AG09309 (cell line): ENCODE data around the gene PODXL.

Source experiments
- DNase-seq: peaks from one replicate; pipeline ENCODE4 v3.0.0-alpha.2; 2010; ENCODE audit warnings: low read depth
- H3K4me3 ChIP-seq: 2 replicates; pipeline ENCODE4 v1.5.1; 2011; ENCODE audit warnings: mild to moderate bottlenecking, low read depth, low read length, moderate library complexity; ENCODE audit not compliant: control insufficient read depth
- TF ChIP-seq, protein P1 (sequence below): IDR thresholded peaks from 2 replicates; pipeline ENCODE4 v1.5.1; 2011; ENCODE audit warnings: mild to moderate bottlenecking, low read depth, low read length, inconsistent platforms; ENCODE audit not compliant: insufficient read depth, control insufficient read depth; ENCODE audit errors: missing control alignments

The PODXL gene

DNA sequence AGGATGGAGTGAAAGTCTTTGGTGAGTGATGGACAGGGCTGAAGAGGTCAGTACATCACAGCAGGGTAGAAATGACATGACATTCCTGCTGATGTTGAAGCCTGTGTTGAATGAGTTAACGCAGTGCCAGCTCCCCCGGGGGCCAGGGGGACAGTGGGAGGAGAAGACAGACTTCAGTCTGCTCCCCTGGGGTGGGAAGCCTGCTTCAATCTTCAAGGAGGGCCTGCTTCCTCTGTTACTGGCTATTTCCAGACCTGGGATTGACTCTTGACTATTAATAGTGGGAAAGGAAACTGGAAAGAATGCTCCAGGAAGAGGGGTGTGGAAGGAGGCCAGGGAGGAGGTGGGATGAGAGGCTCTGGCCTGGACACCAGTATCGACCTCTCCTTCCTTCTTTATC is 27.2 kb downstream of the PODXL start:
- TF ChIP-seq, protein P1, sequence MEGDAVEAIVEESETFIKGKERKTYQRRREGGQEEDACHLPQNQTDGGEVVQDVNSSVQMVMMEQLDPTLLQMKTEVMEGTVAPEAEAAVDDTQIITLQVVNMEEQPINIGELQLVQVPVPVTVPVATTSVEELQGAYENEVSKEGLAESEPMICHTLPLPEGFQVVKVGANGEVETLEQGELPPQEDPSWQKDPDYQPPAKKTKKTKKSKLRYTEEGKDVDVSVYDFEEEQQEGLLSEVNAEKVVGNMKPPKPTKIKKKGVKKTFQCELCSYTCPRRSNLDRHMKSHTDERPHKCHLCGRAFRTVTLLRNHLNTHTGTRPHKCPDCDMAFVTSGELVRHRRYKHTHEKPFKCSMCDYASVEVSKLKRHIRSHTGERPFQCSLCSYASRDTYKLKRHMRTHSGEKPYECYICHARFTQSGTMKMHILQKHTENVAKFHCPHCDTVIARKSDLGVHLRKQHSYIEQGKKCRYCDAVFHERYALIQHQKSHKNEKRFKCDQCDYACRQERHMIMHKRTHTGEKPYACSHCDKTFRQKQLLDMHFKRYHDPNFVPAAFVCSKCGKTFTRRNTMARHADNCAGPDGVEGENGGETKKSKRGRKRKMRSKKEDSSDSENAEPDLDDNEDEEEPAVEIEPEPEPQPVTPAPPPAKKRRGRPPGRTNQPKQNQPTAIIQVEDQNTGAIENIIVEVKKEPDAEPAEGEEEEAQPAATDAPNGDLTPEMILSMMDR: no peak
- no peak overlapping the region for H3K4me3 ChIP-seq
- DNase-seq: no peak

DNA sequence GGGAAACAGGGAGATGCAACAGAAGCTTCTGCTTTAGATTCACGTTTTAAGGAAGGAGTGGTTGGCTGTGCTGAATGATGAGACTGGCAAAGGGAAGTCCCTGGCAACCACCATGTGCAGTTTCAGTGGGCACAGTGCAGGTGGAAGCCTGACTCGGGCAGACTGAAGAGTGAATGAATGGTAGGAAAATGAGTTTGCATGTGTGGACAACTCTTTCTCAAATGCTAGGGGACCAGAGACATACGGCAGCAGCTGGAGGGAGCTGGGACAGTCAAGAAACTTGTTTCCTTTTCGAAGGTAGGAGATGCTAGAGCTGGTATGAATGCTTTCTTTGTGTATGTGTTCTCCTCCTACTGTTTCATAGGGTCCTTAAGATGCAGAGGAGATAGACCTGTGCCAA is 29.0 kb downstream of the PODXL start:
- no peak overlapping the region for H3K4me3 ChIP-seq
- TF ChIP-seq, protein P1: no peak
- no peak for DNase-seq

DNA sequence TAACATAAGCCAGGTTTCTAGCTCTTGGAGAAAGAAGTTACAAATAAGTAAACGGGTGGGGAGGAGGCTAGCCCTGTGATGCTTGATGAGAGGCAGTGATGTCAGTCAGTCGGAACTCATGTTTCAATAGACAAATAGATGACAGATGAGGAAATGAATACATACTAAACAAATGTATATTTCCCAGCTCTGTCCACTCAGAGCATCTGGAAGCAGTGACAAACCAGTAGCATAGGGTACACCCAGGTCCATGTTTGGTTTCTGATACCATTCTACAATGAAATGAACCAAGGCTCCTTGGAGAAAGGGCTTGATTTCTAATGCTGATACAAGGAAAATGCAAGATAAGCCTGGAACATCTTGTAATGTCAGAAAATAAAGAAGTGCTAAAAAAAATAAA is 30.6 kb downstream of the PODXL start:
- H3K4me3 ChIP-seq: no peak overlapping the region
- TF ChIP-seq, protein P1: no peak
- no peak for DNase-seq

DNA sequence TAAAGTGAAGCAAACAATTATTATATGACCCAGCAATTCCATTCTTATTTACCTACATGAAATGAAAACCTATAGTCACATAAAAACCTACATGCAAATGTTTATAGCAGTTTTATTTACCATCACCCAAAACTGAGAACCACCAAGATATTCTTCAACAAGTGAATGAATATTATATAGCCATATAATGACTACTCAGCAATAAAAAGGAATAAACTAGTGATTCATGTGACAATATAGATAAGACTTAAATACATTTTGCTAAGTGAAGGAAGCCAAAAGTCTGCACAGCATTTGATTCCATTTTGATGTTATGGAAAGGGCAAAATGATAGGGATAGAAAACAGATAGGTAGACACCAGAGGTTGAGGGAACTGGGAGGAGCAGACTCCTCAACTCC is 31.7 kb downstream of the PODXL start:
- TF ChIP-seq, protein P1: no peak

DNA sequence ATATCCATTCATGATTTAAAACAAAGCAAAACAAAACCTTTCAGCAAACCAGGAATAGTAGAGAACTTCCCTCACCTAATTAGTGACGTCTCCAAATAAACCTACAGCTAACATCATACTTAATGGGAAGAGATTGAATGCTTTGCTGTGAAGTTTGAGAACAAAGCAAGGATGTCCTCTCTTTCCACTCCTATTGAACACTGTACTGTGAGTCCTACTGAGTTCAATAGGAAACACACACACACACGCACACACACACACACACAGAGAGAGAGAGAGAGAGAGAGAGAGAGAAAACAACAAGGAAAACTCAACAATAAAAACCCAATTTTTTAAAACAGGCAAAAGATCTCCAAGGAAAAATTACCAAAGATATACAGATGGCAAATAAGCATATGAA is 32.3 kb downstream of the PODXL start:
- H3K4me3 ChIP-seq: no peak overlapping the region
- TF ChIP-seq, protein P1: no peak
- DNase-seq: no peak

More for the DNA sequence above, 31.7 kb downstream of the PODXL start:
- no peak for DNase-seq
- no peak overlapping the region for H3K4me3 ChIP-seq

DNA sequence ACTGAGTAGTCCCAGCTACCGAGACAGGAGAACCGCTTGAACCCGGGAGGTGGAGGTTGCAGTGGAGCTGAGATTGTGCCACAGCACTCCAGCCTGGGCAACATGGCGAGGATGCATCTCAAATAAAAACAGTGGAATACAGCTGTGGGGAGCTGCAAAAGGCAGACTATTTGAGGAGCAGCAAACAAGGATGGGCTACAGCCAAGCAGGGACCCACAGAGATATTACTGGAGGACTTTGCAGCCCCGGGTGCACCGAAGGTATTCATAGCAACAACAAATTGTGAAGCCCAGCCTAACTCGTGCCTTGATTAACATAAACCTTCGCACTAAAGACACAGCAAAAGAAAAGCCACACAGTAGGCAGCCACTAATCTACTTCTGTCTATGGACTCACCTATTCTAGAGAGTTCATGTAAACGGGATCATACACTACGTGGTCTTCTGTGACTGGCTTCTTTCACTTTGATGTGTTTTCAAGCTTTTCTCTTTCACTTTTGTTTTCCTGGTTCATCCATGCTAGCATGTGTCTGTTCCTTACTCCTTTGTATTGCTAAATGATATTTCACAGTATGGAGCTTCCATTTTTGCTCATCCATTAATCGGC is 34.0 kb downstream of the PODXL start:
- no peak for DNase-seq
- TF ChIP-seq, protein P1: no peak
- no peak overlapping the region; the same call in 1 of the 2 replicates for H3K4me3 ChIP-seq
